ENCODE measurements around the gene TANC1.

DNA sequence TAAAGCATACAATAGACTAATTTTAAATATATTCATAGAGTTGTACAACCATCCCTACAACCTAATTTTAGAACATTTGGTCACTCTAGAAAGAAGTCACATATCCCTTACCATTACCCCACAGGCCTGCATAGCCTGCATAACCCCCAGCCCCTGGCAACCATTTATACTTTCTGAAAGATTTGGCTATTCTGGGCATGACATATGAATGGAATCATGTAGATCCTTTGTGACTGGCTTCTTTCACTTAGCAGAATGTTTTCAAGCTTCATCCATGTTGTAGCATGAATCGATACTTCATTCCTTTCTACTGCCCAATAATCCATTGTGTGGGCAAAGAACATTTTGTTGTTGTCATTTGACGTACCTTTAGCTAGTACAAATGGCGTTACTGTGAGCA is 166.5 kb downstream of the TANC1 start:
- TF ChIP-seq POLR2AphosphoS5 (IDR thresholded peaks at IDR 0.05; ENCODE audit: insufficient read depth, low read depth, low read length) (no peak), CTCF (IDR thresholded peaks at IDR 0.05; ENCODE audit: extremely low read depth in 1 of 2, insufficient read depth in 1 of 2, low read depth in 1 of 2, low read length in 2 of 2) (no peak), POLR2A (IDR thresholded peaks at IDR 0.05; ENCODE audit: low read depth, low read length) (no peak), MAX (IDR thresholded peaks at IDR 0.05; ENCODE audit: insufficient read depth, insufficient read length) (no peak), GATA2 (IDR thresholded peaks at IDR 0.05; ENCODE audit: insufficient read depth, insufficient read length, low read depth, low read length) (no peak), EZH2 (IDR thresholded peaks at IDR 0.05; ENCODE audit: borderline replicate concordance, low read depth, low read length, severe bottlenecking) (no peak)
